Lower leg skin (tissue), 4 donors: ENCODE data around the gene GALT. TPM values are rescaled to one million over a fixed set of nuclear protein-coding genes. Genes with fewer than 3 reads are reported as not detected.

Source experiments
- DNase-seq, 2 donors: peaks; one replicate each; pipeline ENCODE4 v3.0.0-alpha.2; 2019; ENCODE audit warnings: low spot score in 2 of 2
- H3K4me3 ChIP-seq: fragments of 200-600 bp; sonication (generic); 2 replicates; pipeline ENCODE4 v1.5.1; 2017; ENCODE audit warnings: mild to moderate bottlenecking, low read depth; ENCODE audit not compliant: poor library complexity, severe bottlenecking
- POLR2A ChIP-seq, 2 donors: fragments of 450-650 bp; IDR thresholded peaks; one replicate each; pipeline ENCODE4 v1.6.1; 2016 to 2017; ENCODE audit warnings: antibody characterized with exemption in 2 of 2, mild to moderate bottlenecking in 1 of 2, moderate library complexity in 1 of 2
- whole genome bisulfite sequencing, 2 donors: methylation state at CpG; one replicate each; pipeline ENCODE4 v1.1.5; 2018; 5-methylcytosine and 5-hydroxymethylcytosine counted together
- intact Hi-C: fragments of 100-400 bp; cut with DNase I; formaldehyde crosslinking; loops from one replicate; pipeline ENCODE4 v1.15.0; 2023; ENCODE audit warnings: low total_unique reads
- total RNA-seq, 4 donors: library from RNA; depleted of rRNA; stranded (reverse); fragments of >200 nt; gene quantifications; one replicate each; pipeline ENCODE4 v1.1.0, GENCODE V29; 2016
- TF ChIP-seq, protein P1 (sequence below), 3 donors: fragments of 450-650 bp; IDR thresholded peaks; one replicate each; pipeline ENCODE4 v1.5.1; 2016; ENCODE audit warnings: antibody characterized with exemption in 3 of 3, mild to moderate bottlenecking in 3 of 3, moderate library complexity in 2 of 3

The GALT gene
- total RNA-seq, 4 donors from 2014 or later, result 41.2 to 84.9 (median 55.5) TPM

DNA sequence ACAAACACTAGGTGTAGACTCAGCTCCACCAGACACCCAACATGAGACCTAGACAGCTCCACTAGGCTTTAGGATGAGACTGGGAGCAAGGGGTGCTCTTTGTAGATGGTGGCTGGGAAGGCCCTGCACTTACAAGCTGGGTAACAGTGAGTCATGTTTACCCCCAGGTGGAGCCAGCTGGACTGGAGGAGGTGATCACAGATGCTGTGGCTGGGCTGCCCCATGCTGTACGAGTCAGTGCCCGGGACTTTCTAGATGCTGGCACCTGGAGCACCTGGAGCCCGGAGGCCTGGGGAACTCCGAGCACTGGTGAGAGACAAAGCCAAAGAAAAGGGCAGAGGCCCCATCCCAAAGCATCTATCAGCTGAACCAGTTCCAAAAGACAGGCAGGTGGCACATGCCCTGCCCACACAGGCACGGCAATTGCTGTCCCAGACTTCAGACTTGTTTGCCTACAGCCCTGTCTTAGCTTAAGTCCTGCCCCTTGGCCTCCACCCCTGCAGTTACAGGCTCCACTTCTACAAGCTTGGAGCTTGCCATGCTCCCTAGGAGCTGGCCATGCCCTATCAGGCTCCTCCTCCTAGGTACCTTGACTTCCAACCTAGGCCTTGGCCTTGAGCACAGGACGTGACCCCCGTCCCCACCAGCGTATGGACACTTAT is 13.2 kb downstream of the GALT start:
- 63 to 73% methylated on average over 5 to 8 of the region's 8 CpGs for WGBS, 2 donors
- no peak for TF ChIP-seq POLR2A (IDR thresholded peaks at IDR 0.05)
- TF ChIP-seq, protein P1, sequence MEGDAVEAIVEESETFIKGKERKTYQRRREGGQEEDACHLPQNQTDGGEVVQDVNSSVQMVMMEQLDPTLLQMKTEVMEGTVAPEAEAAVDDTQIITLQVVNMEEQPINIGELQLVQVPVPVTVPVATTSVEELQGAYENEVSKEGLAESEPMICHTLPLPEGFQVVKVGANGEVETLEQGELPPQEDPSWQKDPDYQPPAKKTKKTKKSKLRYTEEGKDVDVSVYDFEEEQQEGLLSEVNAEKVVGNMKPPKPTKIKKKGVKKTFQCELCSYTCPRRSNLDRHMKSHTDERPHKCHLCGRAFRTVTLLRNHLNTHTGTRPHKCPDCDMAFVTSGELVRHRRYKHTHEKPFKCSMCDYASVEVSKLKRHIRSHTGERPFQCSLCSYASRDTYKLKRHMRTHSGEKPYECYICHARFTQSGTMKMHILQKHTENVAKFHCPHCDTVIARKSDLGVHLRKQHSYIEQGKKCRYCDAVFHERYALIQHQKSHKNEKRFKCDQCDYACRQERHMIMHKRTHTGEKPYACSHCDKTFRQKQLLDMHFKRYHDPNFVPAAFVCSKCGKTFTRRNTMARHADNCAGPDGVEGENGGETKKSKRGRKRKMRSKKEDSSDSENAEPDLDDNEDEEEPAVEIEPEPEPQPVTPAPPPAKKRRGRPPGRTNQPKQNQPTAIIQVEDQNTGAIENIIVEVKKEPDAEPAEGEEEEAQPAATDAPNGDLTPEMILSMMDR (IDR thresholded peaks at IDR 0.05), result no peak
- intact Hi-C loops, result no loop called here
- no peak overlapping the region for H3K4me3 ChIP-seq
- DNase-seq, result no peak

DNA sequence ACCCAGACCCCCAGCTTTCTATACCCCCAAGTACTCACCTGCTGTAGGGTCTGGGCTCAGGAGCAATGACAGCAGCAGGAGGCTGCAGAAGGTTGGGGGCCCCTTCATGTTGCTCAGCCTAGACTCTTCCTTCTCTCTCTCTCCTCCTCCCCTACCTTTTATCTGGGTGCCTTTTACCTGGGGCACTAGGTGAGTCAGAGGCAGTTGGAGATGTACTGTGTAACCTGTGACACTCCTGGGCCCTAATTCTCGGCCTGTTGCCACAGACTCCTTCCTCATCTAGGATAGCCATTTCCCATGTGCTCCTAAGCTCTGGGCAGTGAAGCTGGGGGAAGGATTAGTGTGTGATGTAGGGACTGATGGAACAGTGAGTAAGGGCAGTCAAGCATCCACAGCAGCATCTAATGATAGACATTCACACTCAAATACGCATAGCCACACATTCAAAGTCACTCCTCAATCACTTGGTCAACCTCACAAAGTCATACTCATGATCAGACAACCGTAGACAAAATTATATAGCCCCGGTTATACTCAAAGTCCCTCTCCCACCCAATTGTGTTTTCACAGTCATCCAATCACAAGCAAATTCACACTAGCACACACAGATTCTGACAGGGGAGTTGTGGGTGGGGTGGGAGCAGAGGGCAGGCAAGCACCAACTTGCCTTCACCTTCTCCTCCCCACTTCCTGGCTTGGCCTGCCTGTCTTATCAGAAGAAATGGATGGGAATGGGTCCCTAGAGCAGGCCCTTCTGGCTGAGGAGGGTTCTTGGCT is 16.2 kb downstream of the GALT start, which contains the start of gene CCL27:
TSS of gene CCL27 (minus strand) at position 132 of the 777 bp plus-strand sequence. CDS start at position 108, 24 bp downstream.
- H3K4me3 ChIP-seq, result no peak within 1 kb of the TSS
- DNase-seq, result no peak
- TF ChIP-seq, protein P1 (IDR thresholded peaks at IDR 0.05), result no peak
- no peak for TF ChIP-seq POLR2A (IDR thresholded peaks at IDR 0.05)
- WGBS, 2 donors, result 54 to 59% methylated on average over 4 of the region's 4 CpGs
- intact Hi-C loops, result no loop called here

DNA sequence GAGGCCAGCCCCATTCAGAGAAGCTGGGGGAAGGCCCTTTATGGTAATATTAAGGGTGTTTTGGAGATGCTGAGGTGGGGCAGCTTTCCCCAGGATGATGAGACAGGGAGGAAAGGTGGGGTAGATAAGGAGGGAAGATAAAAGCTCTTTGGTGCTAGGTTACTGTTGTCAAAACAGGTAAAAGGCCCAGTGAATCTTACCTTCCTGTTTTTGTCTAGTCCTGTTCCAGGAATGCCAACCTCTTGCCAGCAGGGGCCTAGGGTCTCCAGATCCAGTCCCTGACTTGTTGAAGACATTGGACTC is 16.8 kb downstream of the GALT start:
- intact Hi-C loops, result no loop called here
- DNase-seq, result no peak
- no peak overlapping the region for H3K4me3 ChIP-seq
- TF ChIP-seq POLR2A (IDR thresholded peaks at IDR 0.05), result no peak
- TF ChIP-seq, protein P1 (IDR thresholded peaks at IDR 0.05), result no peak

DNA sequence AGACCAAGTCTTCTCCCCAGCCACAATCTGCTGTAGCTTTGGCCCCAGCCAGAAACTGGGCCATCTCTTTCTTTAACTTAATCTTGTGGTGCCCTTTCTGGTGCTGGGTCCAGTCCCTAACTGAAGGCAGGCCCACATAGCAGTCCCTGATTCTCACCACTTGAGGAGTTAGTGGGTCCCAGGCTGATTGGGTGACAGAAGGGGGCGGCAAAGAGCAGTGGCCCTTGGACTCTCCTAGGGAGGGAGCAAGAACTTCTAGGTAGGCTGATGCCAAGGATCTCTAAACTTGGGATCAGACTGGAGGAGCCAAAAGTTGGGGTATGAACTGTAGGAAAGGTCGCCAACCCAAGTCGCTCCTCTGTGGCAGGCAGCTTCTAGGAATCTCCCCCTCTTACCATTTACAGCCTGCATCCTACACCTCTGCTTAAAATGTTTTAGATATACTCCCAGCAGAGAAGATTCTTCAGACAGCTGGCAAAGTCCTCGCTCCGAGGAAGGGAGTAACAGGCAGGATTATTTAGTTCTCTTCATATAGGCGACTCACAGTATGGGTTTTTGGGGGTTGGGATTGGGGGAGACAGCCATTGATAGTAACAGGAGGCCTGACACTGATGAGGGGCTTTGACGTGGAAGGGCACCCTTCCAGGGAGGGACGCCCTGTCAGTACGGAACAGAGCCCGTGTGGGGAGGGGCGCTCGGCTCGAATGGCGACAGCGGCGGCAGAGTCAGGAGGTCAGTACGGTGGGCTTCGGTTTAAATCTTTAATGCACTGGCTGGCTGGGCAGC is 18.0 kb downstream of the GALT start:
- DNase-seq, result peak; percentile 87 to 96
- WGBS, 2 donors, result 5 to 6% methylated on average over 18 of the region's 18 CpGs
- TF ChIP-seq, protein P1 (IDR thresholded peaks at IDR 0.05), result peak in 1 of 3 donors; percentile 23
- TF ChIP-seq POLR2A (IDR thresholded peaks at IDR 0.05), result no peak
- intact Hi-C loops, result no loop called here
- H3K4me3 ChIP-seq, result peak overlapping the region; percentile 24

DNA sequence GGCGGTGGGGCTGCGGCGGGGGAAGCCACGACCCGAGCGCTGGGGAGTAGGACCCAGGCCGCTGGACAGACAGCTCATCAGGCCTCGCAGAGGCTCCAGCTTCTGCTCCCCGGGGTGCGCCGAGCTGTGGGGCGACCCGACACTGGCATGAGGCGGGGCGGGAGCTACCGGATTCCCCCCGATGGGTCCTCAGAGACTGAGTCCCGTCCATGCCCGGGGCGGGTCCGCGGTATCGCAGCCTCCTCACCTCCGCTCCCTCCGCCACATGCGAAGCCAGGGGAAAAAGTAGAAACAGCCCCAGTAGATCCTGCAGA is 18.5 kb downstream of the GALT start:
- intact Hi-C loops, result no loop called here
- 0% methylated on average over 8 to 10 of the region's 26 CpGs for WGBS, 2 donors
- no peak for DNase-seq
- H3K4me3 ChIP-seq, result peak overlapping the region; percentile 24
- TF ChIP-seq, protein P1 (IDR thresholded peaks at IDR 0.05), result no peak
- TF ChIP-seq POLR2A (IDR thresholded peaks at IDR 0.05), result no peak
